A549 (cell line): ENCODE results near the gene UBE2E2. TPM values are rescaled to one million over a fixed set of nuclear protein-coding genes. Genes with fewer than 3 reads are reported as not detected.

Experiments
- ATAC-seq, 2 experiments: fragments of 200-7000 bp in 1 of 2; fragments of >200 bp in 1 of 2; cut with Nextera tagmentation in 1 of 2; cut with Tn5 transposase in 1 of 2; 3 replicates each; pipeline versions ENCODE4 v1.8.0 to v1.9.1; 2018 to 2020; ENCODE audit warnings: mild to moderate bottlenecking in 1 of 2, moderate library complexity in 1 of 2
- CTCF ChIA-PET: fragments of 300-600 bp; sonication (Branson Sonifier 250); formaldehyde crosslinking; extraction: SDS; loops from one replicate; lab custom pipeline; 2021; ENCODE audit warnings: antibody characterized with exemption, inconsistent platforms; lab: Yijun Ruan, JAX
- POLR2A ChIA-PET: fragments of 350-600 bp; formaldehyde crosslinking; extraction: SDS; loops from one replicate; lab custom pipeline; 2021; ENCODE audit warnings: antibody characterized with exemption, inconsistent platforms; lab: Yijun Ruan, JAX
- DNase-seq, 2 experiments: peaks; one replicate each; pipeline versions ENCODE4 v3.0.0 to v3.0.0-alpha.2; 2011 to 2016; ENCODE audit warnings: low read depth in 1 of 2, low spot score in 1 of 2
- FAIRE-seq: peaks from 2 replicates; lab custom pipeline; 2011; peaks lifted over from hg19 to GRCh38; lab: Jason Lieb, UNC
- H3K27ac ChIP-seq, 2 experiments: fragments of >200 bp; sonication (Bioruptor Twin); formaldehyde crosslinking; 3 replicates each; pipeline ENCODE4 v1.5.1; 2016 to 2017
- H3K4me1 ChIP-seq: fragments of >200 bp; sonication (Bioruptor Twin); formaldehyde crosslinking; 3 replicates; pipeline ENCODE4 v1.6.1; 2016
- H3K4me2 ChIP-seq: fragments of >200 bp; sonication (Bioruptor Twin); formaldehyde crosslinking; 3 replicates; pipeline ENCODE4 v1.6.1; 2016
- H3K4me3 ChIP-seq: fragments of >200 bp; sonication (Bioruptor Twin); formaldehyde crosslinking; 3 replicates; pipeline ENCODE4 v1.5.1; 2016
- H3K9me3 ChIP-seq: fragments of >200 bp; sonication (Bioruptor Twin); formaldehyde crosslinking; 3 replicates; pipeline ENCODE4 v1.6.1; 2016
- BHLHE40 ChIP-seq: IDR thresholded peaks from 2 replicates; pipeline ENCODE4 v1.6.1; 2012; ENCODE audit warnings: low read depth, low read length, inconsistent platforms
- CBX2 ChIP-seq: fragments of 200-600 bp; sonication (generic); IDR thresholded peaks from 2 replicates; pipeline ENCODE4 v1.6.1; 2016; ENCODE audit warnings: low read depth, mild to moderate bottlenecking, borderline replicate concordance
- EHMT2 ChIP-seq: fragments of 200-600 bp; sonication (generic); IDR thresholded peaks from 2 replicates; pipeline ENCODE4 v1.6.1; 2016; ENCODE audit warnings: antibody characterized with exemption, low read depth, mild to moderate bottlenecking, moderate library complexity
- FOSL2 ChIP-seq, 2 experiments: fragments of 450-650 bp in 1 of 2; fragments of >200 bp in 1 of 2; sonication (Bioruptor Twin) in 1 of 2; formaldehyde crosslinking; IDR thresholded peaks; 2 replicates each; pipeline versions ENCODE4 v1.5.0 to v1.6.1; 2016 to 2020; ENCODE audit warnings: mild to moderate bottlenecking in 1 of 2, moderate library complexity in 1 of 2
- GATA3 ChIP-seq: IDR thresholded peaks from 2 replicates; pipeline ENCODE4 v1.6.1; 2012; ENCODE audit warnings: borderline replicate concordance
- HMGXB4 ChIP-seq: fragments of 250-450 bp; sonication (Bioruptor Pico); IDR thresholded peaks from 2 replicates; pipeline ENCODE4 v1.5.0; 2021; ENCODE audit warnings: mild to moderate bottlenecking, moderate library complexity, borderline replicate concordance
- HOXA7 ChIP-seq: fragments of 250-450 bp; sonication (Bioruptor Pico); IDR thresholded peaks from 2 replicates; pipeline ENCODE4 v1.5.0; 2020; ENCODE audit warnings: mild to moderate bottlenecking, moderate library complexity
- HOXB13 ChIP-seq: fragments of 250-450 bp; sonication (Bioruptor Pico); IDR thresholded peaks from 2 replicates; pipeline ENCODE4 v1.5.0; 2020; ENCODE audit warnings: low read depth, mild to moderate bottlenecking, moderate library complexity
- KDM1A ChIP-seq: fragments of 200-600 bp; sonication (generic); IDR thresholded peaks from 2 replicates; pipeline ENCODE4 v1.6.1; 2016; ENCODE audit warnings: low read depth, mild to moderate bottlenecking
- MAFK ChIP-seq: fragments of 450-650 bp; IDR thresholded peaks from 2 replicates; pipeline ENCODE4 v1.6.1; 2014; ENCODE audit not compliant: partially characterized antibody
- NR3C1 ChIP-seq: fragments of >200 bp; sonication (Bioruptor Twin); formaldehyde crosslinking; IDR thresholded peaks from 3 replicates; pipeline ENCODE4 v1.6.1; 2017
- POLR2A ChIP-seq: IDR thresholded peaks from 2 replicates; pipeline ENCODE4 v1.6.1; 2012; ENCODE audit warnings: mild to moderate bottlenecking, low read length
- SREBF2 ChIP-seq: fragments of 450-650 bp; IDR thresholded peaks from 2 replicates; pipeline ENCODE4 v1.6.1; 2014; ENCODE audit warnings: mild to moderate bottlenecking, moderate library complexity
- TP53 ChIP-seq: fragments of 250-450 bp; sonication (Bioruptor Pico); IDR thresholded peaks from 2 replicates; pipeline ENCODE4 v1.5.0; 2021; ENCODE audit warnings: mild to moderate bottlenecking, moderate library complexity
- ZC3H11A ChIP-seq: fragments of 450-650 bp; IDR thresholded peaks from 2 replicates; pipeline ENCODE4 v1.6.1; 2014; ENCODE audit warnings: antibody characterized with exemption, mild to moderate bottlenecking
- ZSCAN20 ChIP-seq: fragments of 250-450 bp; sonication (Bioruptor Pico); IDR thresholded peaks from 2 replicates; pipeline ENCODE4 v1.8.0; 2022; ENCODE audit warnings: mild to moderate bottlenecking, moderate library complexity
- whole genome bisulfite sequencing: methylation state at CpG from one replicate; pipeline ENCODE4 v1.1.6; 2017; ENCODE audit errors: missing lambda C conversion rate; 5-methylcytosine and 5-hydroxymethylcytosine counted together
- polyA plus RNA-seq, 4 experiments: library from polyadenylated mRNA; depleted of rRNA in 3 of 4; stranded (reverse); fragments of >200 nt; fragmentation: RNase III in 1 of 4; extraction: RNeasy Plus Mini Kit Qiagen cat#74134 plus additional on column Dnase treatment in 1 of 4; gene quantifications; 2 replicates in 3 of 4; 3 replicates in 1 of 4; pipeline ENCODE4 v1.2.3, GENCODE V29; 2011 to 2017
- TF ChIP-seq, protein P1 (sequence below): fragments of 250-450 bp; sonication (Bioruptor Pico); IDR thresholded peaks from 2 replicates; pipeline ENCODE4 v1.5.0; 2020; ENCODE audit warnings: low read depth, mild to moderate bottlenecking, moderate library complexity
- TF ChIP-seq, protein P2 (sequence below): fragments of 450-650 bp; IDR thresholded peaks from 2 replicates; pipeline ENCODE4 v1.6.1; 2014; ENCODE audit warnings: antibody characterized with exemption
- TF ChIP-seq, protein P3 (sequence below): fragments of 150-350 bp; IDR thresholded peaks from 2 replicates; pipeline ENCODE4 v1.6.1; 2014; ENCODE audit warnings: low read depth, mild to moderate bottlenecking, low read length

UBE2E2 gene
- polyA plus RNA-seq, 2 of the 4 experiments (the other 2 are of a cell fraction) = 28.3 to 56.1 TPM

- WGBS = 29% methylated on average over 3 of the region's 3 CpGs
- ChIA-PET POLR2A (no interaction called here), CTCF (no interaction called here)
- Histone ChIP-seq H3K4me1 (peaks cover 17% of the 10 kb centered on the region; the same call in 2 of the 3 replicates), H3K4me2 (no peak overlapping the region), H3K9me3 (no peaks in the 10 kb centered on the region), H3K27ac (peak overlapping the region in 1 of 2 experiments; percentile 7; a peak in 1 of 6 replicates), H3K4me3 (no peak overlapping the region)
- DNase-seq (peak in 1 of 2 experiments; percentile 40), FAIRE-seq (no peak), ATAC-seq (peak; percentile 76 to 86; a peak in 5 of 6 replicates)
- TF ChIP-seq CBX2 = no peak
- no peak for TF ChIP-seq ZSCAN20 (CRISPR knock-in tag)
- no peak for TF ChIP-seq NR3C1
- TF ChIP-seq MAFK = no peak
- TF ChIP-seq, protein P1, sequence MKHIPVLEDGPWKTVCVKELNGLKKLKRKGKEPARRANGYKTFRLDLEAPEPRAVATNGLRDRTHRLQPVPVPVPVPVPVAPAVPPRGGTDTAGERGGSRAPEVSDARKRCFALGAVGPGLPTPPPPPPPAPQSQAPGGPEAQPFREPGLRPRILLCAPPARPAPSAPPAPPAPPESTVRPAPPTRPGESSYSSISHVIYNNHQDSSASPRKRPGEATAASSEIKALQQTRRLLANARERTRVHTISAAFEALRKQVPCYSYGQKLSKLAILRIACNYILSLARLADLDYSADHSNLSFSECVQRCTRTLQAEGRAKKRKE = no peak
- no peak for TF ChIP-seq FOSL2 (IDR thresholded peaks at IDR 0.05)
- TF ChIP-seq FOSL2 (CRISPR knock-in tag; IDR thresholded peaks at IDR 0.05) = peak; percentile 27; the same call in 1 of the 2 replicates
- TF ChIP-seq, protein P2, sequence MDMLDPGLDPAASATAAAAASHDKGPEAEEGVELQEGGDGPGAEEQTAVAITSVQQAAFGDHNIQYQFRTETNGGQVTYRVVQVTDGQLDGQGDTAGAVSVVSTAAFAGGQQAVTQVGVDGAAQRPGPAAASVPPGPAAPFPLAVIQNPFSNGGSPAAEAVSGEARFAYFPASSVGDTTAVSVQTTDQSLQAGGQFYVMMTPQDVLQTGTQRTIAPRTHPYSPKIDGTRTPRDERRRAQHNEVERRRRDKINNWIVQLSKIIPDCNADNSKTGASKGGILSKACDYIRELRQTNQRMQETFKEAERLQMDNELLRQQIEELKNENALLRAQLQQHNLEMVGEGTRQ = peak; percentile 52; the same call in 1 of the 2 replicates
- no peak for TF ChIP-seq ZC3H11A
- no peak for TF ChIP-seq SREBF2
- no peak for TF ChIP-seq EHMT2
- no peak for TF ChIP-seq POLR2A
Observed at GRCh38 chr3:23567917-23568316, 364.8 kb downstream of the UBE2E2 start.

- Histone ChIP-seq H3K4me3 (no peak overlapping the region), H3K4me2 (no peak overlapping the region), H3K27ac (no peak overlapping the region; a peak in 1 of 6 replicates), H3K4me1 (peaks cover 36% of the 10 kb centered on the region), H3K9me3 (no peaks in the 10 kb centered on the region)
- WGBS = 88% methylated on average over 3 of the region's 3 CpGs
- ChIA-PET POLR2A (no interaction called here), CTCF (interaction anchor here (0.7 kb wide), 1 partner anchor 227 kb away, joined by 3 read pairs; no protein-coding TSS in a partner anchor)
- DNase-seq (no peak), ATAC-seq (no peak), FAIRE-seq (no peak)
- TF ChIP-seq TP53 (CRISPR knock-in tag) (no peak), BHLHE40 (no peak), MAFK (no peak), HOXA7 (CRISPR knock-in tag) (no peak), KDM1A (no peak), HMGXB4 (CRISPR knock-in tag) (no peak), HOXB13 (CRISPR knock-in tag) (no peak), EHMT2 (no peak), GATA3 (no peak), ZC3H11A (no peak)
- TF ChIP-seq, protein P3, sequence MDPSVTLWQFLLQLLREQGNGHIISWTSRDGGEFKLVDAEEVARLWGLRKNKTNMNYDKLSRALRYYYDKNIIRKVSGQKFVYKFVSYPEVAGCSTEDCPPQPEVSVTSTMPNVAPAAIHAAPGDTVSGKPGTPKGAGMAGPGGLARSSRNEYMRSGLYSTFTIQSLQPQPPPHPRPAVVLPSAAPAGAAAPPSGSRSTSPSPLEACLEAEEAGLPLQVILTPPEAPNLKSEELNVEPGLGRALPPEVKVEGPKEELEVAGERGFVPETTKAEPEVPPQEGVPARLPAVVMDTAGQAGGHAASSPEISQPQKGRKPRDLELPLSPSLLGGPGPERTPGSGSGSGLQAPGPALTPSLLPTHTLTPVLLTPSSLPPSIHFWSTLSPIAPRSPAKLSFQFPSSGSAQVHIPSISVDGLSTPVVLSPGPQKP = no peak
Observed at GRCh38 chr3:23573827-23574226, 370.7 kb downstream of the UBE2E2 start.
